K562 (cell line): ENCODE results near the gene BAZ2A. TPM values are rescaled to one million over a fixed set of nuclear protein-coding genes. Genes with fewer than 3 reads are reported as not detected.

Experiments used
- E2F3 ChIP-seq: fragments of 250-450 bp; sonication (Bioruptor Pico); IDR thresholded peaks from 2 replicates; pipeline ENCODE4 v1.4.0; 2020; ENCODE audit warnings: mild to moderate bottlenecking
- E2F4 ChIP-seq: sonication (generic); formaldehyde crosslinking; IDR thresholded peaks from 2 replicates; pipeline ENCODE4 v1.8.0; 2022; ENCODE audit warnings: mild to moderate bottlenecking, low read depth, missing genetic modification reagents
- FOXM1 ChIP-seq, 2 experiments: fragments of 450-650 bp in 1 of 2; sonication (generic) in 1 of 2; formaldehyde crosslinking in 1 of 2; IDR thresholded peaks; 2 replicates each; pipeline versions ENCODE4 v1.6.1 to v1.9.0; 2017 to 2022; ENCODE audit warnings: low read depth in 2 of 2, mild to moderate bottlenecking in 2 of 2, missing genetic modification reagents in 1 of 2, moderate library complexity in 1 of 2
- HEY1 ChIP-seq: fragments of 250-450 bp; sonication (Bioruptor Pico); IDR thresholded peaks from 2 replicates; pipeline ENCODE4 v1.5.0; 2020; ENCODE audit warnings: mild to moderate bottlenecking, moderate library complexity, borderline replicate concordance
- MAFG ChIP-seq: fragments of 450-650 bp; conservative IDR thresholded peaks from 2 replicates; pipeline ENCODE4 v1.6.1; 2016; ENCODE audit warnings: missing genetic modification characterization, missing compliant biosample characterization
- NCOA4 ChIP-seq: fragments of 450-650 bp; IDR thresholded peaks from 2 replicates; pipeline ENCODE4 v1.6.1; 2018; ENCODE audit warnings: mild to moderate bottlenecking; ENCODE audit not compliant: partially characterized antibody
- POLR3A ChIP-seq: IDR thresholded peaks from 2 replicates; pipeline ENCODE4 v1.6.1; 2011; ENCODE audit warnings: borderline replicate concordance, mild to moderate bottlenecking, moderate library complexity; ENCODE audit not compliant: insufficient read length, insufficient read depth; ENCODE audit errors: extremely low read depth
- PRPF4 ChIP-seq: fragments of 200-400 bp; formaldehyde crosslinking; IDR thresholded peaks from one replicate; pipeline ENCODE4 v1.6.1; 2017; ENCODE audit warnings: low read length, low read depth, mild to moderate bottlenecking; ENCODE audit not compliant: insufficient read depth, poor library complexity, severe bottlenecking
- RBM39 ChIP-seq: fragments of 200-400 bp; formaldehyde crosslinking; optimal IDR thresholded peaks from 2 replicates; pipeline ENCODE3; 2018; ENCODE audit warnings: low read depth, low read length
- RHOXF2B ChIP-seq: fragments of 250-450 bp; sonication (Bioruptor Pico); conservative IDR thresholded peaks from 2 replicates; pipeline ENCODE4 v1.5.1; 2021
- SAFB ChIP-seq: fragments of 200-400 bp; formaldehyde crosslinking; IDR thresholded peaks from 2 replicates; pipeline ENCODE4 v1.6.1; 2017; ENCODE audit warnings: low read depth, low read length, borderline replicate concordance
- YY1 ChIP-seq, 3 experiments: IDR thresholded peaks; 2 replicates each; pipeline ENCODE4 v1.6.1; 2011; ENCODE audit warnings: low read length in 2 of 3, mild to moderate bottlenecking in 2 of 3, moderate library complexity in 2 of 3, borderline replicate concordance in 1 of 3, control low read depth in 1 of 3, low read depth in 1 of 3; ENCODE audit not compliant: insufficient read depth in 3 of 3, insufficient replicate concordance in 2 of 3, control insufficient read depth in 1 of 3, insufficient read length in 1 of 3; ENCODE audit errors: extremely low read depth in 1 of 3
- ZBTB1 ChIP-seq: sonication (generic); formaldehyde crosslinking; IDR thresholded peaks from 2 replicates; pipeline ENCODE4 v1.8.1; 2023; ENCODE audit warnings: missing genetic modification reagents, low read depth, mild to moderate bottlenecking, borderline replicate concordance
- ZFP30 ChIP-seq: fragments of 250-450 bp; sonication (Bioruptor Pico); IDR thresholded peaks from 2 replicates; pipeline ENCODE4 v1.8.0; 2022; ENCODE audit warnings: moderate library complexity, mild to moderate bottlenecking, inconsistent platforms, borderline replicate concordance
- ZNF140 ChIP-seq: fragments of 250-450 bp; sonication (Bioruptor Pico); IDR thresholded peaks from 2 replicates; pipeline ENCODE4 v1.8.0; 2021; ENCODE audit warnings: moderate library complexity, mild to moderate bottlenecking, inconsistent platforms
- ZNF431 ChIP-seq: sonication (generic); formaldehyde crosslinking; IDR thresholded peaks from 2 replicates; pipeline ENCODE4 v1.8.0; 2022; ENCODE audit warnings: mild to moderate bottlenecking, missing genetic modification reagents
- ZNF507 ChIP-seq: conservative IDR thresholded peaks from 2 replicates; pipeline ENCODE4 v1.6.1; 2017; ENCODE audit warnings: missing genetic modification characterization, missing compliant biosample characterization
- ZNF785 ChIP-seq: fragments of 250-450 bp; sonication (Bioruptor Pico); IDR thresholded peaks from 2 replicates; pipeline ENCODE4 v1.4.0; 2020; ENCODE audit warnings: mild to moderate bottlenecking
- polyA plus RNA-seq, 8 experiments: library from polyadenylated mRNA; depleted of rRNA in 4 of 8; stranded (reverse) in 5 of 8; unstranded in 3 of 8; fragments of >200 nt; fragmentation: Nextera tagmentation in 2 of 8; fragmentation: Illumina TruSeq in 1 of 8; extraction: Ambion mirVana in 2 of 8; extraction: Trizol in 1 of 8; gene quantifications; 2 replicates each; pipeline versions ENCODE4 v1.2.1 to v1.2.3, GENCODE V29; 2011 to 2014; ENCODE audit warnings: inconsistent platforms in 1 of 8, missing spikeins in 1 of 8
- total RNA-seq, 7 experiments: library from RNA; depleted of rRNA in 6 of 7; stranded (reverse); fragments of >200 nt in 6 of 7; fragmentation: Illumina TruSeq in 2 of 7; extraction: Trizol in 2 of 7; gene quantifications; 2 replicates each; pipeline versions ENCODE4 v1.2.1 to v1.2.3, GENCODE V29; 2011 to 2021; ENCODE audit warnings: low replicate concordance in 1 of 7
- TF ChIP-seq, protein P1 (sequence below): fragments of 250-450 bp; sonication (Bioruptor Pico); IDR thresholded peaks from 2 replicates; pipeline ENCODE4 v1.5.0; 2021
- TF ChIP-seq, protein P2 (sequence below): sonication (generic); formaldehyde crosslinking; IDR thresholded peaks from 2 replicates; pipeline ENCODE4 v1.8.1; 2023; ENCODE audit warnings: mild to moderate bottlenecking, missing genetic modification reagents
- TF ChIP-seq, protein P3 (sequence below): sonication (generic); formaldehyde crosslinking; IDR thresholded peaks from 2 replicates; pipeline ENCODE4 v1.8.1; 2023; ENCODE audit warnings: mild to moderate bottlenecking, missing genetic modification reagents

The BAZ2A gene
- total and polyA plus RNA-seq, 9 of the 15 experiments (the other 6 are each of a cell fraction or from before 2014, with no cell fraction given) = 4.5 to 86.4 (median 26.2) TPM

DNA sequence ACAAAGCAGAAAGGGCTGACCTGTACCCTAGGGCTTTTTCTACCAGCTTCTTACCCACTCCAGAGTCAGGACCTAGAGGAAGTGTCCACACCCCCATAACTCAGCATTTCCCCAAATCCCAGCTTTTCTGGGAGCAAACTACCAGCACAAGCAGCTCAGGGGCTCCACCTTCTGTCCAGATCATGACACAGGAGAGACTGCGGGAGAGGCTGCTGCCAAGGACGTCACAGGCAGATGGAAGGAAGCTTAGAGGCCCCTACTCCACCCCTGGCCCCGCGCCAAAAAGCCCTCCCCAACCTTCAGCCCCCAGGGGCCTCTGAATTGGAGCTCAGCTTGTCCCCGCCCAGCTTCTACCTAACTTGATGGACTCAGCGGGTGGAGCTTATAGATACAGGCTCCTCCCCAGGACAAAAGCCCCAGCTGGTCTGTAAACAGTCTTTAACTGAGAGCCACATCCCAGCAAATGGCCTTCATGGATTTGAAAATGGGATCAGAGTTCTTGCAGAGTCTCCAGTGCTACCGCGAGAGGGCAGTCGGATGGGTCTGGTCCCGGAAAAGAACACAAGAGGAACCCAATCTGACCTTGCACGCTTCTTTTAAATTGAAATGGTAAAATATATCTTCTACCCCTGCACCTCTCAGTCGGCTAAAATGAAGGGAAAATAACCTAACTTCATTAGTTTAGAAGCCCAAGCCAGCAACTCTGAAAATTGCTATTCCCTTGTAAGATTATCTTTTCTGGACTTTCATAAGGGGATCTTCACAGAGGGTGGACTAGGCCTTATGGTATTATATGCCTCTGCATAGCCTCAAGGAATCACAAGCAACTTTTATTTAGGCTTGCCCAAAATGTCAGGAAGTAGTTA is 6.8 kb upstream of the BAZ2A start (continued):
- TF ChIP-seq E2F4 (CRISPR knock-in tag) = no peak
- TF ChIP-seq ZFP30 (CRISPR knock-in tag) = no peak; the same call in 1 of the 2 replicates
- TF ChIP-seq, protein P1, sequence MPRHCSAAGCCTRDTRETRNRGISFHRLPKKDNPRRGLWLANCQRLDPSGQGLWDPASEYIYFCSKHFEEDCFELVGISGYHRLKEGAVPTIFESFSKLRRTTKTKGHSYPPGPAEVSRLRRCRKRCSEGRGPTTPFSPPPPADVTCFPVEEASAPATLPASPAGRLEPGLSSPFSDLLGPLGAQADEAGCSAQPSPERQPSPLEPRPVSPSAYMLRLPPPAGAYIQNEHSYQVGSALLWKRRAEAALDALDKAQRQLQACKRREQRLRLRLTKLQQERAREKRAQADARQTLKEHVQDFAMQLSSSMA (CRISPR knock-in tag) = no peak
- TF ChIP-seq E2F3 (CRISPR knock-in tag) = no peak
- TF ChIP-seq HEY1 (CRISPR knock-in tag) = no peak
- no peak for TF ChIP-seq ZNF140 (CRISPR knock-in tag)
- no peak for TF ChIP-seq NCOA4
- TF ChIP-seq FOXM1 (IDR thresholded peaks at IDR 0.05; ENCODE audit: low read depth) = peak; percentile 83
- TF ChIP-seq FOXM1 (CRISPR knock-in tag; IDR thresholded peaks at IDR 0.05; ENCODE audit: low read depth) = no peak
- no peak for TF ChIP-seq SAFB
- TF ChIP-seq ZNF431 = no peak
- TF ChIP-seq, protein P2, sequence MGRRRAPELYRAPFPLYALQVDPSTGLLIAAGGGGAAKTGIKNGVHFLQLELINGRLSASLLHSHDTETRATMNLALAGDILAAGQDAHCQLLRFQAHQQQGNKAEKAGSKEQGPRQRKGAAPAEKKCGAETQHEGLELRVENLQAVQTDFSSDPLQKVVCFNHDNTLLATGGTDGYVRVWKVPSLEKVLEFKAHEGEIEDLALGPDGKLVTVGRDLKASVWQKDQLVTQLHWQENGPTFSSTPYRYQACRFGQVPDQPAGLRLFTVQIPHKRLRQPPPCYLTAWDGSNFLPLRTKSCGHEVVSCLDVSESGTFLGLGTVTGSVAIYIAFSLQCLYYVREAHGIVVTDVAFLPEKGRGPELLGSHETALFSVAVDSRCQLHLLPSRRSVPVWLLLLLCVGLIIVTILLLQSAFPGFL (CRISPR knock-in tag) = 0 out of 2 replicates have a peak, but pooled peaks have one; percentile 80
- TF ChIP-seq POLR3A = no peak
- TF ChIP-seq ZBTB1 (CRISPR knock-in tag) = no peak
- TF ChIP-seq ZNF785 (CRISPR knock-in tag) = no peak
- no peak for TF ChIP-seq ZNF507 (tag)
- TF ChIP-seq, protein P3, sequence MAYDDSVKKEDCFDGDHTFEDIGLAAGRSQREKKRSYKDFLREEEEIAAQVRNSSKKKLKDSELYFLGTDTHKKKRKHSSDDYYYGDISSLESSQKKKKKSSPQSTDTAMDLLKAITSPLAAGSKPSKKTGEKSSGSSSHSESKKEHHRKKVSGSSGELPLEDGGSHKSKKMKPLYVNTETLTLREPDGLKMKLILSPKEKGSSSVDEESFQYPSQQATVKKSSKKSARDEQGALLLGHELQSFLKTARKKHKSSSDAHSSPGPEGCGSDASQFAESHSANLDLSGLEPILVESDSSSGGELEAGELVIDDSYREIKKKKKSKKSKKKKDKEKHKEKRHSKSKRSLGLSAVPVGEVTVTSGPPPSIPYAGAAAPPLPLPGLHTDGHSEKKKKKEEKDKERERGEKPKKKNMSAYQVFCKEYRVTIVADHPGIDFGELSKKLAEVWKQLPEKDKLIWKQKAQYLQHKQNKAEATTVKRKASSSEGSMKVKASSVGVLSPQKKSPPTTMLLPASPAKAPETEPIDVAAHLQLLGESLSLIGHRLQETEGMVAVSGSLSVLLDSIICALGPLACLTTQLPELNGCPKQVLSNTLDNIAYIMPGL (CRISPR knock-in tag) = 0 out of 2 replicates have a peak, but pooled peaks have one; percentile 11
- peak in 1 of 3 experiments; percentile 62 for TF ChIP-seq YY1 (IDR thresholded peaks at IDR 0.05; ENCODE audit: borderline replicate concordance in 1 of 3, control insufficient read depth in 1 of 3, extremely low read depth in 1 of 3, insufficient read depth in 3 of 3, insufficient read length in 1 of 3, insufficient replicate concordance in 2 of 3, low read depth in 1 of 3, low read length in 2 of 3)
- peak; percentile 5; the same call in 1 of the 2 replicates for TF ChIP-seq RHOXF2B (CRISPR knock-in tag)
- peak; percentile 18 for TF ChIP-seq RBM39
- no peak for TF ChIP-seq PRPF4
- TF ChIP-seq MAFG (tag) = no peak
